Activated T-cell treated with anti-CD3 and anti-CD28 coated beads for 24 hours (primary cell): ENCODE data around the gene BRD3OS.

Source experiments
- DNase-seq: peaks from one replicate; pipeline ENCODE4 v3.0.0-alpha.2; 2020; ENCODE audit warnings: low read depth

BRD3OS gene

DNA sequence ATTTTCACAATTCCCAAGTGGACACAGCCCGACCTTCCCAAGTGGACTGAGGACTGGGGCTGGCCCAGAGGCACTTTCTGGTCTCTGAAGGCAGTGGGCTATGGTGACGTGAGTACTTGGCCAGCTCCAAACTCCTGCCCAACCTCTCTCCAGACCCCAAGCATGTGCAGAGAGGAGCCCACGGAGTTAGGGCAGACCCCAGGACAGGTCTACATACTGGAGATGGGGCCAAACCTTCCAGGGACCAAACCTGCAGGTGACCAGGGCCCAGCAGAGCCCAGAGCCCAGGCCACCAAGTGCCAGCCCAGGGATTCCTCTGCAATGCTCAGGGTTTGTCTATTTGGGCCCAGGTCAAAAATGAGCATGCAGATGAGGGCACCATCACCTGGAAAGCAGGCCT is 27.2 kb downstream of the BRD3OS start:
- no peak for DNase-seq

- no peak for DNase-seq
Measured at GRCh38 chr9:134052941-134053340, 27.7 kb downstream of the BRD3OS start.

- no peak for DNase-seq
Measured at GRCh38 chr9:134053401-134053871, 28.2 kb downstream of the BRD3OS start.

GRCh38 chr9:134053941-134054761 is 28.9 kb downstream of the BRD3OS start:
- no peak for DNase-seq

GRCh38 chr9:134054891-134055811 is 29.9 kb downstream of the BRD3OS start:
- no peak for DNase-seq

GRCh38 chr9:134055981-134056461 is 30.7 kb downstream of the BRD3OS start:
- DNase-seq = no peak

DNA sequence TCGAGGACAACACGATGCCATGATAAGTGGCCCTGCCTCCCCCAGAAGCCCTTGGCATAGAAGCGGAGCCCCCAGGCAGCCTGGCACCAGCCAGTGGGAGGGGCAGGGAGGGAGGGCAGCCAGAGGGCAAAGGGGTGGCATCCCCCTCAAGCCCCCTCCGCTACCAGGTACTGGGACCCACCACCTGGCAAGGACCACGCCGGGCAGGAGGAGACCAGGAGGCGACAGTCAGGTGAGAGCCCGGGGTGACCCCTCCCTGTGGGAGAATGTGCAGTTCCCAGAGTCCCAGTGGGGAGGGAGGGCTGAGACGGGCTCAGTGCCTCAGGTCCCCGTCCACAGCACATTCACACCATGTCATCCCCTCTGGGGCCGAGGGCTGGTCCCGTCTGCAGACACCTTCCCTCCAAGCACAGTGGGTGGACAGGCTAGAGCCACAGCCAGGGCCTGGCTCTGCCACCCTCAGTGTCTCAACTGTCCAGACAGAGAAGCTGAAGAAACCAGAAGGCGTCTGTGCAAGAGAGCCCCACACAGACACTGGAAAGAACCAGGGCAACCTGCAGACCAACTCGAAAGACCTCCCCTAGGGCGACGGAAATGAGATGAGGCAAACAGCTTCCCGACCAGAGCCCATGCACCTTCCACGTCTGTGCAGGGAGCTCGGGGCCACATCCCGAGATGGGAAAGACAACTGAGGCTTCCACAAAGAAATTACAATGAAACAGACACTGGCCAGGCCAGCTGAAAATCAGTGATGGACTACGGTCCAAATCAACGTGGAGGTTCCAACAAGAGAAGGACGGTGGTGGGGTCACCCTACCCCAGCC is 31.4 kb downstream of the BRD3OS start:
- DNase-seq = no peak

DNA sequence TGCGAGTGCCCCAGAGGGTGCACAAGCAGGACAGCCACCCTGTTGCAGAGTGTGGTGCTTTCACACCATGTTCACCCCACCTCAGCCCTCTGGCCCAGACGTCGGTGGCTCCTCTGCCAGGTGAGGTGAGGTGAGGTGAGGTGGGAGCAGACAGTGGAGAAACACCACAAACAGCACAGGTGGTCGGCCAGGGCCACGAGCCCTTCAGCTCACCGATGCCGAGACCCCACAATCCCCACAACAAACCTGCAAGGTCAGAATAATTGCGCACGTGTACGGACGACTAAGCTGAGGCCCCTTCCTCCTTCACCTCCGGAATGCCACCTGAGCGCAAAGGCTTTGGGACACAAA is 32.0 kb downstream of the BRD3OS start:
- DNase-seq = no peak

DNA sequence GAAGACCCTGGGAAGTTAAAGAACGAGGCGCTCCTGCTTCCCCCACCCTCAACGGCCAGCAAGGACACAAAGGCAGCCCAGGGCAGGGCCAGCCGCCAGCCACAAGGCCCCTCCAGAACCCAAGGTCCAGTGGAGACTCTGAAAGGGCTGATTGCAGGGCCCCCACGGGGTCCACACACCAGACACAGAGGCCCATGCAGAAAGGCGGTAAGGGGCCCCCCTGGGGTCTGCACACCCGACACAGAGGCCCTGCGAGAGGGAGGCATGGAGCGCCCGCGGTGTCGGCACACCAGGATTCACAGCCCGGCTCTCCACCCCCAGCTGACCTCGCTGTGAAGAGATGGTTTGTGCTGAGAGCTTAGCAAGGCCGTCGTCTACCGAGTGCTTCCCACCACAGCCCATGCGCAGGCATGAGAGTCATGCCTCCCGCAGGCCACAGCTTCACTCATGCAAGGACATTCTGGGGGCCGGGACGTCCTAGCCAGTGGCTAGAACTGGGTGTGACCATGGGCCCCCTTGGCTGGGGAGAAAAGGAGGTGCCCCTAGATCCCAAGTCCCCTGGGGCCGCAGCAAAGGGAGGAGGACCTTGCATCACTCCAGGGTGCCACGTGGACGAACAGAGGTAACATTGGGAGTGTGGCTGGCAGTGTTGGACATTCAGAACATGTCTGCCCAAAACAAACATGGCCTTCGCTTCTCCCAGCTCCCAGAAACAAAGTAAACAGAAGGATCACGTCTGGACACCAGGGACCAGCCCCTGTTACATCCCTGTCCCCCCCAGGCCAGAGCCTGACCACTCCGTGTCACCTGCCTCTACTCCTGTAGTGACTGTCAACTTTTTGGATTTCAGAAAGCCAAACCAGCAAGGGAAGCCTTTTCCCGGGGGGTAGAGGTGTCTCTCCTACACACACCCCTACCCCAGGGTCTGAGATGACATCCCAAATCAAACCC is 32.7 kb downstream of the BRD3OS start:
- DNase-seq = no peak

DNA sequence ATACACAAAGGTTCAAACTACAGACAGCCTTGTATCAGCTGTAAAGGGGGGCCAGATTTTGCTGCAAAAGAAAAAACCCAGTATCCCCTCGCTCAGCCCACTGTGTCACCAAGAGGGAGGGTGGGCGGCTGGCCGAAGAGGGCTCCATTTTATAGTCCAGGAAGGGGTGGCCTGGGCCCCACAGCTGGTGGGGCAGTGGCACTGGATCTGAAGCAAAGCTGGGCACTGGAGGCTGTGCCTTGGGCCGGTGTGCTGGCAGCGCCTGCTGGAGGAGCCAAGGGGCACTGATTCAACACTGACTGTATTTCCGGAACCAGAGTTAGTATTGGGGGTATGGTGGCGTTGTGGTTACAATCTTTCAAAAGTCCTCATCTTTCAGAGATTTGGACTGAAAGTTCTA is 33.4 kb downstream of the BRD3OS start:
- no peak for DNase-seq

DNA sequence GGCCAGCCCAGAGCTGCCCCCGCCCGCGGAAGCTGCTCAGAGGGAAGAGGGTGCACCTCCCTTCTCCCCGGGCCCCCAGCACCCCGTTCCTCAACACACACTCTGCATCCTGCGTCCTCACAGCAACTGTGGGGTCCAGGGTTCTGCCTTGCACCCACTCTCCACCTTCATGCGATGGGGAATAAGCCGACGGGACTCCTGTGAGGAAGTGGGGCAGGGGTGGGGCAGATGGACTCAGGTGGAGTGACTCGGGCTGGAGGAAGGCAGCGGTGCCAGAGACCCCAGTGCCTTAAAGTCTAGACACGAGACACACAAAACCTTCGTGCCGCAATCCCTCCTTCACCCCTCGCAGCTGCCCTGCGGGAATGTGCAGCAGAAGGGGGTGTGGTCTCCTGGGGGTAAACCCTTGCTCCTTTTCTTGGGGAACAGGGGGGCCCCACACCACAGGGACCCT is 33.9 kb downstream of the BRD3OS start:
- no peak for DNase-seq

DNA sequence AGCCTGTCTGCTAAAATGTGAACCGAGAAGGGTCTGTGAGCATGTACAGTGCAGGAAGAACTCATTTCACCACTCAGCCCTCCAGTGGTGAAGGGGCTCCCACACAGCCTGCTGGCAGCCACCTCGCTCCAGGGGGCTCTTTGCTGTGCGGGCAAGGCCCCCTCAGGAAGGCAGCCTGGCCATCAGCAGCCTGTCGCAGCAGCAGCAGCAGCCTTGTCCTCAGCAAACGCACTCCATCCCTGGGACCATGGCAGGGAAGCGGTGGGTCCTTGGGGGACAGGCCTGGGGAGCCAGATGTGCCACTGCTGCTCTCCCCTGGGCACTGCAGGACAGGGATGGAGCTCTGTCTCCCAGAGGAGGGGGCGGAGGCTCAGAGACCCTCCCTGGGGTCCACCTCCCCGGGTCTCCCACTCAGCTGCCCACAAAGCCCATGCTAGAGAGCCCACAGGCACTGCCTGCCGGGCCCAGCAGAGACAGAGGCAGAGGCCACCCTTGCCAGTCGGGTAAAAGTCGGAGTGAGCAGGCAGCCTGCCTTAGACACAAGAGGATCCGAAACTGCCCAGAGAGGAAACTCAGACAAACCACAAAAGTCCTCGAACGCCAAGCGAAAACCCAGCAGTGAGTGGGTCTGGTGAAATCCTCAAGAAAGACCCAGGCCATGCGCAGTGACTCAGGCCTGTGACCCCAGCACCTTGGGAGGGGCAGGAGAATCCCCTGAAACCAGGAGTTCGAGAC is 34.5 kb downstream of the BRD3OS start:
- DNase-seq = no peak

DNA sequence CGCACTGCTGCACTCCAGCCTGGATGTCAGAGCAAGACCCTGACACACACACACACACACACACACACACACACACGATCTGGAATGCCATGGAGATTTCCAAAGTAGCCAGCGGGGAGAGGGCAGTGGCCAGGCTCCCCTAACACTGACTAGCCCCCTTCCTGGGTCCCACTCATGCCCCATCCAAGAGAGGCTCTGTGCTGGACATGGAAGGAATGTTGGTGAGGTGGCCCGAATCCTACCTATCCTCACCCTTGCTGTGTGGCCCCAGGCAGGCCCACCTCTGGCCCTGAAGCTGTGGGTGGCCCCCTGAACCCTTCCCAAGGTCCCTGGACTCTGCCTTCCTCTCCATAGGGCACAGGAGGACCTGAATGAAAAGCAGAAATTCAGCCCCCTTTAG is 35.3 kb downstream of the BRD3OS start:
- DNase-seq = no peak

- no peak for DNase-seq
Measured at GRCh38 chr9:134061019-134061687, 35.9 kb downstream of the BRD3OS start.

GRCh38 chr9:134061688-134062371 is 36.5 kb downstream of the BRD3OS start:
- DNase-seq = no peak

GRCh38 chr9:134062461-134063087 is 37.3 kb downstream of the BRD3OS start:
- DNase-seq = no peak

GRCh38 chr9:134063088-134063570 is 37.8 kb downstream of the BRD3OS start:
- no peak for DNase-seq
